ENCODE results near the gene SEC61A1. TPM values are rescaled to one million over a fixed set of nuclear protein-coding genes. Genes with fewer than 3 reads are reported as not detected.
A peak's percentile ranks its signal among the peaks of the same experiment; 100 is the strongest.

SEC61A1 gene
- total RNA-seq, 1 experiment from 2014 or later: 394 TPM

- CTCF ChIA-PET: interaction anchor here (0.8 to 1.9 kb wide), 2 partner anchors 17 to 227 kb away, joined by 5 read pairs; no protein-coding TSS in a partner anchor
- TF ChIP-seq, protein P1, sequence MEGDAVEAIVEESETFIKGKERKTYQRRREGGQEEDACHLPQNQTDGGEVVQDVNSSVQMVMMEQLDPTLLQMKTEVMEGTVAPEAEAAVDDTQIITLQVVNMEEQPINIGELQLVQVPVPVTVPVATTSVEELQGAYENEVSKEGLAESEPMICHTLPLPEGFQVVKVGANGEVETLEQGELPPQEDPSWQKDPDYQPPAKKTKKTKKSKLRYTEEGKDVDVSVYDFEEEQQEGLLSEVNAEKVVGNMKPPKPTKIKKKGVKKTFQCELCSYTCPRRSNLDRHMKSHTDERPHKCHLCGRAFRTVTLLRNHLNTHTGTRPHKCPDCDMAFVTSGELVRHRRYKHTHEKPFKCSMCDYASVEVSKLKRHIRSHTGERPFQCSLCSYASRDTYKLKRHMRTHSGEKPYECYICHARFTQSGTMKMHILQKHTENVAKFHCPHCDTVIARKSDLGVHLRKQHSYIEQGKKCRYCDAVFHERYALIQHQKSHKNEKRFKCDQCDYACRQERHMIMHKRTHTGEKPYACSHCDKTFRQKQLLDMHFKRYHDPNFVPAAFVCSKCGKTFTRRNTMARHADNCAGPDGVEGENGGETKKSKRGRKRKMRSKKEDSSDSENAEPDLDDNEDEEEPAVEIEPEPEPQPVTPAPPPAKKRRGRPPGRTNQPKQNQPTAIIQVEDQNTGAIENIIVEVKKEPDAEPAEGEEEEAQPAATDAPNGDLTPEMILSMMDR (IDR thresholded peaks at IDR 0.05; ENCODE audit: unreplicated experiment): no peak
- H3K27ac Mint-ChIP-seq (ENCODE audit: unreplicated experiment): no peak overlapping the region
- no peaks in the 10 kb centered on the region for H3K27me3 Mint-ChIP-seq (ENCODE audit: unreplicated experiment)
- DNase-seq: no peak
- H3K4me1 Mint-ChIP-seq (ENCODE audit: low read depth, unreplicated experiment): peaks cover 10% of the 10 kb centered on the region
- no peaks in the 10 kb centered on the region for H3K9me3 Mint-ChIP-seq (ENCODE audit: low read depth, unreplicated experiment)
- H3K4me3 Mint-ChIP-seq (ENCODE audit: low read depth, unreplicated experiment): no peak overlapping the region
- intact Hi-C loops (cut with micrococcal nuclease; ENCODE audit: unreplicated experiment): no loop called here
- BruUV-seq (replicated peaks): no TSS peak
- peaks cover 99% of the 10 kb centered on the region for H3K36me3 Mint-ChIP-seq (ENCODE audit: insufficient read depth, unreplicated experiment)
Observed at GRCh38 chr3:128064962-128065361, 12.7 kb downstream of the SEC61A1 start.

- Mint-ChIP-seq H3K9me3 (ENCODE audit: low read depth, unreplicated experiment) (no peaks in the 10 kb centered on the region), H3K27me3 (ENCODE audit: unreplicated experiment) (no peaks in the 10 kb centered on the region), H3K4me3 (ENCODE audit: low read depth, unreplicated experiment) (no peak overlapping the region), H3K27ac (ENCODE audit: unreplicated experiment) (no peak overlapping the region), H3K36me3 (ENCODE audit: insufficient read depth, unreplicated experiment) (peaks cover 99% of the 10 kb centered on the region), H3K4me1 (ENCODE audit: low read depth, unreplicated experiment) (peaks cover 10% of the 10 kb centered on the region)
- intact Hi-C loops (cut with micrococcal nuclease; ENCODE audit: unreplicated experiment): no loop called here
- no peak for DNase-seq
- BruUV-seq (replicated peaks): TSS peak; percentile 1
- CTCF ChIA-PET: interaction anchor here (0.8 to 1.9 kb wide), 3 partner anchors 16 to 194 kb away, joined by 3 to 5 read pairs (median 5); no protein-coding TSS in a partner anchor
- TF ChIP-seq, protein P1 (IDR thresholded peaks at IDR 0.05; ENCODE audit: unreplicated experiment): no peak
Observed at GRCh38 chr3:128066114-128066513, 13.9 kb downstream of the SEC61A1 start.

GRCh38 chr3:128066676-128067075, 14.4 kb downstream of the SEC61A1 start:
- Mint-ChIP-seq H3K27me3 (ENCODE audit: unreplicated experiment) (no peaks in the 10 kb centered on the region), H3K9me3 (ENCODE audit: low read depth, unreplicated experiment) (no peaks in the 10 kb centered on the region), H3K27ac (ENCODE audit: unreplicated experiment) (no peak overlapping the region), H3K36me3 (ENCODE audit: insufficient read depth, unreplicated experiment) (peaks cover 99% of the 10 kb centered on the region), H3K4me3 (ENCODE audit: low read depth, unreplicated experiment) (no peak overlapping the region), H3K4me1 (ENCODE audit: low read depth, unreplicated experiment) (peaks cover 4% of the 10 kb centered on the region)
- TF ChIP-seq, protein P1 (IDR thresholded peaks at IDR 0.05; ENCODE audit: unreplicated experiment): no peak
- CTCF ChIA-PET: interaction anchor here (0.8 to 1.9 kb wide), 4 partner anchors 15 to 194 kb away, joined by 3 to 5 read pairs (median 4); no protein-coding TSS in a partner anchor
- no TSS peak for BruUV-seq (replicated peaks)
- intact Hi-C loops (cut with micrococcal nuclease; ENCODE audit: unreplicated experiment): no loop called here
- DNase-seq: no peak

DNA sequence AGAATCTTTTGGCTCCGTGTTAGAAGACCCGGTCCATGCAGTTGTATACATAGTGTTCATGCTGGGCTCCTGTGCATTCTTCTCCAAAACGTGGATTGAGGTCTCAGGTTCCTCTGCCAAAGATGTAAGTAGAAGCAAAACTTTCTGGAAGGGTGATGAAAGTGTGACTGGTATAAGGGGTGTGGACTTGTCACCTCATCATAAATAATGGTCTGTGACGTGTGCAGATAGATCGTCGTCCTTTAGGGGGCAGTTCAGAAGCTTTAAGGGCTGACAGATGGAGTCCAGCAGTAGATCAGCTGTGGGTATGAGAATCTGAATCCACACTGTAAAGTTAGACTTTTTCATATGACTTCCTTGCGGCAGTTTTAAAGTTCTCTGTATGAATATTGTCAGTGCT, 15.3 kb downstream of the SEC61A1 start:
- BruUV-seq (replicated peaks): no TSS peak
- CTCF ChIA-PET: interaction anchor here (1.0 to 1.7 kb wide), 2 partner anchors 20 to 66 kb away, joined by 3 to 5 read pairs; no protein-coding TSS in a partner anchor
- no peak for DNase-seq
- intact Hi-C loops (cut with micrococcal nuclease; ENCODE audit: unreplicated experiment): no loop called here
- no peaks in the 10 kb centered on the region for H3K27me3 Mint-ChIP-seq (ENCODE audit: unreplicated experiment)
- H3K4me3 Mint-ChIP-seq (ENCODE audit: low read depth, unreplicated experiment): no peak overlapping the region
- no peak overlapping the region for H3K27ac Mint-ChIP-seq (ENCODE audit: unreplicated experiment)
- H3K36me3 Mint-ChIP-seq (ENCODE audit: insufficient read depth, unreplicated experiment): peaks cover 99% of the 10 kb centered on the region
- H3K4me1 Mint-ChIP-seq (ENCODE audit: low read depth, unreplicated experiment): no peaks in the 10 kb centered on the region
- no peaks in the 10 kb centered on the region for H3K9me3 Mint-ChIP-seq (ENCODE audit: low read depth, unreplicated experiment)
- TF ChIP-seq, protein P1 (IDR thresholded peaks at IDR 0.05; ENCODE audit: unreplicated experiment): no peak
